ENCODE measurements around the gene OASL.
"Not testable (repeated sequence)": the region's sequence is repeated elsewhere in the genome, so short reads cannot be mapped to it uniquely, and the experiment has no call there.

OASL gene

GRCh38 chr12:121059031-121059898, 20.2 kb upstream of the OASL start:
- no peak for DNase-seq (ENCODE audit: low read depth)

GRCh38 chr12:121057794-121058193, 18.7 kb upstream of the OASL start:
- DNase-seq (ENCODE audit: low read depth), result no peak

- DNase-seq (ENCODE audit: low read depth), result no peak
Measured at GRCh38 chr12:121053706-121054105, 14.7 kb upstream of the OASL start.

DNA sequence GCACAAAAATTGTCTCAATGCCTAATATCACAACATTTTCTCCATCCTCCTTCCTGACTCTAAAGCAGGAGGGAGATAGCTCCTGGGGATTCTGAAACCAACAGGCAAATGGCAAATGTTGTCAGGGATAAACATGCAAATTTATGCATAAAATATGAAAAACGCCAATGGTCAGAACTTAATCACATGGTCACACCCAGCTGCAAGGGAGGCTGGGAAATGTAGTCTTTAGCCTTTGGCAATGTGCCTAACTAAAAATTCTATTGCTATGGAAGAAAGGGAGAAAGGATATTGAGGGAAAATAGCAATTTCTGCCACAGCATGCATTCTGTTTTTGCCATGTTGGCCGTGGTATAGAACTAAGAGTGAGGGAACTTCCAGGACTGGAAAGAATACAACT, 11.7 kb upstream of the OASL start:
- DNase-seq (ENCODE audit: low read depth), result no peak

- no peak for DNase-seq (ENCODE audit: low read depth)
Measured at GRCh38 chr12:121048442-121048841, 9.4 kb upstream of the OASL start.

GRCh38 chr12:121047400-121047799, 8.4 kb upstream of the OASL start:
- DNase-seq (ENCODE audit: low read depth), result not testable (repeated sequence)

DNA sequence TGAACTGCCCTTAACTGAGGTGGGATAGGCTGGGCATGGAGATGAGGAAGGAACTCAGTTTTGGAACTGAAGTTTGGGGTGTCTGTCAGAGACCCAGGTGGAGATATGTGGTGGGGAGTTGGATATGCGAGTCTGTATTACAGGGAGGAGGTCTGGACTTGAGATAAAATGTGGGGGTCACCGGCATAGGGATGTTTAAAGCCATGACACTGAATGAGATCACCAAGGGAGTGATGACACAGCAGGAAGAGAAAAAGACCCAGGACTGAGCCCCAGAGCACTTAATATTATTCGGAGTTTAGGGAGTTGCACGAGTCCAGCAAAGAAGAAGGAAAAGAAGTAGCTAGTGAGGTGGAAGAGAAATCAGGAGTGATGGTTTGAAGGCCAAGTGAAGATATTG, 4.0 kb upstream of the OASL start:
- DNase-seq (ENCODE audit: low read depth), result no peak

DNA sequence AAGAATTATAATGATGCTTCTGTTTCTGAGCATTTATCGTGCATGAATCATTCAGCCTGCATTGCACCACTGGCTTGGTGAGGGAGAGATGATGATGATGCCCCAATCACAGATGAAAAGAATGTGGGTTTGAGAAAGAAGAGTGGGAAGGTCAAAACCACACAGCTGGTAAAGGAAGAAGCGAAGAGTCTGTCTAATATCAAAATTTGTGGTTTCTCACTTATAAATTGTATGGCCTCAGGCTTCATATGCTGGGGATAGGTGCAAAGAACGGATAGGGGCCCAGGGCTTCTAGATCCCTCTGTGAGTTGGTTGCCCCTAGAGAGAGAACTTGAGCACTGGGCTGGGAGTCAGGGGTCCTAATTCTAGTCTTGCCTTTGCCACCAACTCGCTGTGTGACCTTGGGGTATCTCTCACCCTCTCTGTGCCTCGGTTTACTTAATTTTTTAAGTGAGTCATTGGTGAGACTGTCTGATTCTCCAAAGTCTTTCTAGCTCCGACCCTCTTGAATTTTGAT, 2.2 kb downstream of the OASL start:
- DNase-seq (ENCODE audit: low read depth), result no peak

DNA sequence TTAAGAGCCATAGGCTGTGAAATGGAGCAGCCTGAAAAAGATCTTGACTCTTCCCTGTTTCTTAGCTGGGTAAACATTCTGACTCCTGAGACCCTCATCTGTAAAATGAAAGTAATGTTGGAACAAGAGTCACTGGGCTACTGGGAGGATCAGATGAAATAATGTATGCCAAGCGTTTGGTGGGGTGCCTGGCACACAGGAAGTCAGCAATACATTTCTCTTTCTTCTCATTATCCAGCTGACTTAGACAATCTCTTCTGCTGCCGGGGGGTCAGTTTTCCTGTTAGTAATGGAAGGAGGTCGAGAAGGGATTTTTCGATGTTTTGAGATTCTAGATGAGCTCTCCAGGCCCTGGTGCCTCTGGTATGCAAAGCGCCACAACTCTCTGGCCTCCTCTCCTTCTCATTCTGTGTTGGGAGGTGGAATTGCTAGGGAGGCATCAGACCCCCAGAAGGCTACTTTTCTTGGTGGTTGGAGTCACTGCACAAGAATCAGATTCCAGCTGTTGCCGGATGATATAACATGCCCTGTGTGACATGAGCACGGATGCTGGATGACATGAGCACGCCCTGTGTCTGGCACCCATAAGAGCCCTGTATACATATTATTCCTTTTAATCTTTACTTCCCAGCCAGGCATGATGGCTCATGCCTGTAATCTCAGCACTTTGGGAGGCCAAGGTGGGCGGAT, 4.3 kb downstream of the OASL start:
- no peak for DNase-seq (ENCODE audit: low read depth)

DNA sequence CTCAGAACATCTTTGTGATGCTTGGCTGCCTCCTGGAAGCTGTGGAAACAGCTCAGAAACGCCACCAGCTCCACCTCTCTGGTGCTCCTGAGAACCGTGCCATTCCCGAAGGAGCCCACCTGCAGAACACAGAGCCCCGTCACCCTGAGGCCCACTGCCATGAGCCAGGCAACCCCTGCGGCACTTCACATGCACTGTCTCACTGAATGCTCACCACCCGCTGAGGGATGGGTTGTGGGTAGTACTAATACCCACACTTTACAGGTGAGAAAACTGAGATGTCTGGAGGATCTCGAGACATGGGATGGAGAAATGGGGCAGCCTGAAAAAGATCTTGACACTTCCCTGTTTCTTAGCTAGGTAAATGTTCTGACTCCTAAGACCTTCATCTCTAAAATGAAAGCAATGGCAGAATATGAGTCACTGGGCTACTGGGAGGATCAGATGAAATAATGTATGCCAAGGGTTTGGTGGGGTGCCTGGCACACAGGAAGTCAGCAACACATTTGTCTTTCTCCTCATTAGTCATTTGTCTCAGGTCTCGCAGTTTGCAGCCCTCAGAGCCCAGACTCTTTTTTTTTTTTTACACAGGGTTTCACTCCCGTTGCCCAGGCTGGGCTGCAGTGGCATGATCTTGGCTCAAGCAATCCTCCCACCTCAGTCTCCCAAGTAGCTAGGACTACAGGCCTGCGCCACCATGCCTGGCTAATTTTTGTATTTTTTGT, 5.3 kb downstream of the OASL start:
- no peak for DNase-seq (ENCODE audit: low read depth)

DNA sequence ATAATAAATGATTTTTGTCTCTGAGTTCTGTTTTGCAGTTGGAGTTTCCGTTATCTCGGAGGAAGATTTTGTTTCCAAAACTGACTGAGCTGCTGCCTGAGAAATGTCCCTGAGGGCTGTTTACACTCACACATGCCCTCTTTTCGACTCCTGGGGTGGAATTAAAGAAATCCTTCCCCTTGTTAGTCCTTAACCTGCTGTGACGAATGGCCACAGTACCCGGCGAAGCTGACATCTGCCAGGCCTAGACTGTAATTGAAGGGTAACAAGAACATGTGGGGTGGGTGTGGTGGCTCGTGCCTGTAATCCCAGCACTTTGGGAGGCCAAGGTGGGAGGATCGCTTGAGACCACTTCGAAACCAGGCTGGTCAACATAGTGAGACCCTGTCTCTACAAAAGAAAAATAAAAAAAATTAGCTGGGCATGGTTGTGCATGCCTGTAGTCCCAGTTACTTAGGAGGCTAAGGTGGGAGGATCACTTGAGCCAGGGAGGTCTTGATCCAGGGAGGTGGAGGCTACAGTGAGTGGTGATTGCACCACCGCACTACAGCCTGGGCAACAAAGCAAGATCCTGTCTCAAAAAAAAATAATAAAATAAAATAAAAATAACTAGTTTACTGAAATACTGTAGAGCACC, 8.4 kb downstream of the OASL start:
- DNase-seq (ENCODE audit: low read depth), result no peak

DNA sequence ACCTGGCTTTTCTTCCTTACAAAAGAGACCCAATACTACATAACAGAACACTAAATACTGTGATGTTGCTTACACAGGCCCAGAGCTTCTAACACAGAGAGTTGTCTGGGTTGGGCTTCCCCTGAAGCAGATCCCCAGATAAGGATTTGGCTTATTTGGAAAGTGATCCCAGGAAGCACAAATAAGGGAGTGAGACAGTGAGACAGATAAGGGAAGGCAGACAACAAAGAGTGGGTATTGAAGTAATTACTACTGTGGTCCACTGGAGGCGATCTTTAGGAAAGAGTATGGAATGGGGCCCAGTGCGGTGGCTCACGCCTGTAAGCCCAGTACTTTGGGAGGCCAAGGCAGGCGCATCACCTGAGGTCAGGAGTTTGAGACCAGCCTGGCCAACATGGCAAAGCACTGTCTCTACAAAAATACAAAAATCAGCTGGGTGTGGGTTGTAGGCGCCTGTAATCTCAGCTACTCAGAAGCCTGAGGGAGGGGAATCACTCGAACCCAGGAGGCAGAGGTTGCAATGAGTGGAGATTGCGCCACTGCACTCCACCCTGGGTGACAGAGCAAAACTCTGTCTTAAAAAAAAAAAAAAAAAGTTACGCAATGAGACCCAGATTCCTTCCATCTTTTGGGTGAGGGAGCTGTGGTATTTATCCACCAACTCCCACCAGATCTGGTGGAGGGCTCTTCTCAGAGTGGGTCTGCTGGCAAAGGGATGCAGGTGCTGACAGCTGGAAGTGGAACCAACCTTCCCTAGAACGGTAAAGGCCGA, 12.6 kb downstream of the OASL start:
- no peak for DNase-seq (ENCODE audit: low read depth)

GRCh38 chr12:121025442-121026226, 13.4 kb downstream of the OASL start:
- DNase-seq (ENCODE audit: low read depth), result no peak

GRCh38 chr12:121023799-121024198, 15.2 kb downstream of the OASL start:
- no peak for DNase-seq (ENCODE audit: low read depth)

DNA sequence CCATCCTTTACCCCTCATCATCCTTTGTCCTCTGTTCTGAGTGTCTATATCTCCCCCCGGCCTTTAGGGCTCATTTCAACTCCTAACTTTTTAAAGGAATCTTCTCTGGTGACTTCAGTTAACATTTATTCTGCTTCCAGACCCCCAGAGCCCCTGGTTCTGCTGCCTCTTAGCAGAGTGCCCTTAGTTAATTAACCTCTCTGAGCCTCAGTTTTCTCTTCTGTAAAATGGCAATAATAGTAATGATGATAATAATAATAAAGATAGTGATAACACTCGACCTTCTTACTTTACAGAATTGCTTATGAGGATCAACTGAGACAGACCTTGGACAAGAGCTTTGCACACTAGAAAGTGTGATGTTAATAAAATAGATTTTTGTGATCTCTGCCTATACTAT, 16.3 kb downstream of the OASL start:
- DNase-seq (ENCODE audit: low read depth), result no peak

DNA sequence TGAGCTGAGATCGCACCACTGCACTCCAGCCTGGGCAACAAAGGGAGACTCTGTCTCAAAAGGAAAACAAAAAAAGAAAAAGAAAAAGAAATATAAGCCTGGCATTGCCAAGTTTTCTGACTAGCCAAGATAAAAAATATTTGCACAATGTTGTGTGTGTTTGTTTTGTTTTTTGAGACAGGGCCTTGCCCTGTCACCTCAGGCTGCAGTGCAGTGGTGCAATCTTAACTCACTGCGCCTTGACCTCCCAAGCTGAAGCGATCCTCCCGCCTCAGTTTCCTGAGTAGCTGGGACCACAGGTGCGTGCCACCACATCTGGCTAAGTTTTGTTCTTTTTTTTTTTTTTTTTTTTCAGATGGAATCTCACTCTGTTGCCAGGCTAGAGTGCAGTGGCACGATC, 17.3 kb downstream of the OASL start:
- DNase-seq (ENCODE audit: low read depth), result no peak

- no peak for DNase-seq (ENCODE audit: low read depth)
Measured at GRCh38 chr12:121018860-121019617, 20.0 kb downstream of the OASL start.

DNA sequence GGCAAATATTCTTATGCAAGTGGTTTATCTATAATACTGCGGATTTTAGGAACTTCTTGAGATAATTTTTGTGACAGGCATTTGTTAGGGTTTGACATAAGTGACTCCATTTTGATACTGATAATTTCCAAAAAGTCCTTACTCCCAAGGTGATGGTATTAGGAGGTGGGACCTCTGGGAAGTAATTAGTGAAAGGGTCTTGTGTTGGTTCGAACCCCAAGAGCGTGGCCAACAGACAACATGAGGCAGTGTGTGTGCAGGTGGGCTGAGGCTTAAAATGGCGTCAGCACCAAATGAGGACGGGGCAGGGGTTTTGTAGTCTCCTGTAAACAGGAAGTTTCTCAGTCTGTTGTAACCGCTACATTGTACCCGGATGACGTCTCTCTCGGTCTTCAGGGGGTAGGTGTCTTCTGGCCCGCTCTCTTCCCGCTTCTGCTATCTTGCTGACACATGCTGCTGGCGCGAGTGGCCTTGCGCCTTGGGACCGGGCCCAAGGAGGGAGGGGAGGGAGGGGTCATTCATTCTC, 21.0 kb downstream of the OASL start:
- DNase-seq (ENCODE audit: low read depth), result no peak

All from CMK (cell line).